ENCODE data around the gene ACO2. TPM values are rescaled to one million over a fixed set of nuclear protein-coding genes. Genes with fewer than 3 reads are reported as not detected.

Gene ACO2
- total RNA-seq, 1 experiment from 2014 or later: 66.6 TPM

DNA sequence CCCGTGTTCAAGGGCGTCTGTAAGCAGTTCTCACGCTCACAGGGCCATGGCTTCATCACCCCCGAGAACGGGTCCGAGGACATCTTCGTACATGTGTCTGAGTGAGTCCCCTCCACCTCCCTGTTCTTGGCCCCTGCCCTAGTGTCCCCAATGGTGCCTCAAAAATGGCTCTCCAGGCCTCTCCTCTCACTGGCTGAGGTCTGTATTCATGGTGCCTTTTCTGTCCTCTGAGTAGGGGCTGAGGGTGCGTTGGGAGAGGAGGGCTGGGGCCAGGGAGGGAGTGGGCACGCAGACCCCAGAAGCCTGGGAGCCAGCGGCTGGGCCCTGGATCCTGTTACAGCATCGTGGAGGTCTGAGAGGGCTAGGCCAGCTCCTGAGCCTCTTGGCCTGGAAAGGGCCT, 104.8 kb downstream of the ACO2 start:
- no peak overlapping the region for H3K4me3 Mint-ChIP-seq
- Histone ChIP-seq H3K9ac (ENCODE audit: extremely low read depth, insufficient read length, low read length) (no peak overlapping the region), H2BK15ac (ENCODE audit: low read depth, low read length) (no peak overlapping the region), H2BK20ac (ENCODE audit: low read depth, low read length, poor library complexity, severe bottlenecking) (no peak overlapping the region), H2BK5ac (ENCODE audit: insufficient read length, low read length) (no peak overlapping the region), H2AK5ac (ENCODE audit: insufficient read length, low read length) (no peak overlapping the region), H3K14ac (ENCODE audit: insufficient read depth, low read length) (no peak overlapping the region), H3K4me2 (ENCODE audit: insufficient read depth, insufficient read length, low read length) (no peak overlapping the region), H3K27ac (ENCODE audit: insufficient read length, low read depth, low read length) (no peak overlapping the region), H3K79me2 (ENCODE audit: insufficient read depth, low read length) (no peaks in the 10 kb centered on the region), H3K9me3 (ENCODE audit: control insufficient read depth, low read depth, low read length) (no peaks in the 10 kb centered on the region), H3K23ac (ENCODE audit: insufficient read length, low read depth, low read length) (no peak overlapping the region), H3K23me2 (ENCODE audit: insufficient read length, low read depth, low read length, poor library complexity, severe bottlenecking) (no peaks in the 10 kb centered on the region), H2BK12ac (ENCODE audit: insufficient read length, low read depth, low read length) (no peak overlapping the region), H2BK120ac (ENCODE audit: low read depth, low read length, poor library complexity, severe bottlenecking) (no peak overlapping the region), H3K27me3 (ENCODE audit: insufficient read depth, low read length) (no peaks in the 10 kb centered on the region), H3T11ph (ENCODE audit: low read length) (no peak overlapping the region), H4K5ac (ENCODE audit: insufficient read length, low read depth, low read length) (no peak overlapping the region), H3K4ac (ENCODE audit: low read depth, low read length) (no peak overlapping the region), H3K18ac (ENCODE audit: insufficient read length, low read depth, low read length) (no peak overlapping the region), H2AFZ (ENCODE audit: low read length) (no peak overlapping the region), H4K20me1 (ENCODE audit: control insufficient read depth, insufficient read depth, insufficient read length) (no peaks in the 10 kb centered on the region), H4K8ac (replicated peaks; ENCODE audit: insufficient read length, low read depth, low read length) (no peak overlapping the region), H3K4me1 (ENCODE audit: insufficient read depth, low read length) (0 out of 2 replicates have a peak, but pooled peaks cover 2% of the 10 kb centered on the region), H3K79me1 (ENCODE audit: insufficient read depth, low read depth, low read length, poor library complexity, severe bottlenecking) (no peaks in the 10 kb centered on the region), H3K56ac (ENCODE audit: insufficient read length, low read depth, low read length) (no peak overlapping the region), H4K91ac (ENCODE audit: insufficient read length, low read depth, low read length) (no peak overlapping the region)
- no peak overlapping the region; a peak in 2 of 7 replicates for H3K27ac Mint-ChIP-seq
- H3K36me3 Mint-ChIP-seq (ENCODE audit: insufficient read depth in 1 of 3, low read depth in 3 of 3): peaks cover 0 to 11% (median 4%) of the 10 kb centered on the region in 3 experiments; a peak in 4 of 7 replicates
- WGBS (ENCODE audit: extremely low coverage, insufficient read length, low lambda C conversion rate): no CpG with 5 or more reads among the region's 11 CpGs
- H3K27me3 Mint-ChIP-seq (ENCODE audit: low read depth): peaks cover 2% of the 10 kb centered on the region
- no peaks in the 10 kb centered on the region; a peak in 1 of 4 replicates for H3K4me1 Mint-ChIP-seq
- H3K9me3 Mint-ChIP-seq: no peaks in the 10 kb centered on the region
- DNase-seq: no peak
- no peak for TF ChIP-seq CTCF (conservative IDR thresholded peaks at IDR 0.05)

Measured in H9 (cell line).